GM21360 (cell line): ENCODE results near the gene CFAP77.
"Not testable (repeated sequence)": the region's sequence is repeated elsewhere in the genome, so short reads cannot be mapped to it uniquely, and the experiment has no call there.

Experiments
- ATAC-seq: cut with Tn5 transposase; IDR thresholded peaks from one replicate; pipeline ENCODE4 v1.9.1; 2021; ENCODE audit warnings: mild to moderate bottlenecking, moderate library complexity; ENCODE audit not compliant: unreplicated experiment

CFAP77 gene

DNA sequence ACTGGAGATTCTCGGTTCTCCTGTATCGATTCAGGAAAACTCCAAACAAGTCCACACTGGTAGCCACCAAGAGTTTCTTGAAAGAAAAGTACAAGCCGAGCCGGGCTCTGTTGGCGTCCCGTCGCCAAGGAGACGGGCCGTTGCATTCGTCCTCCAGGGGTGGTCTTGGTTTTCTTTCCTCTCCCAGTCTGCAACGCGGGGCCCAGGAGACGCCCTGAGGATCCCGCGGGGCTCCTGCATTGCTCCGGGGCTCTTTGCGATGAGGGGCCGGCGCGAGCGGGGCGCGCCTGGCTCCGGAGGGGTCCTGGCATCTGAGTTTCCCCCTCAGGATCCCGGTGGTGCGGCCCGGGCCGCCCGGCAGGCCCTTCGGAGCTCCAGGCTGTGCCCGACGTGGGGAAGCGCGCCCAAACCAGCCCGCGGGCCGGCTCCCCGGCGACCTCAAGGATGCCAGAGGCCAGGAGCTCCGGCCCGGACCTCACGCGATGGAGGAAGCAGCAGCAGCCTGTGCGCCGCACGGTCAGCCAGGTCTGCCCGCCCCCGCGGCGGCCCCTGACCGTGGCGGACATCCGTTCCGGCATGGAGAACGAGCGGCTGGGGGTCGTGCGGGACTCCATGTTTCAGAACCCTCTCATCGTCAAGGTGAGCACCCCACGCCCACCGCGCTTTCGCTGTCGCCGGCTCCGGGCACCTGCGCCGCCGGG is at the start of gene CFAP77:
Gene CFAP77, plus strand, starts transcription at position 384 of the 701 bp plus-strand sequence. Its CDS starts 61 bp downstream, at position 445.
- ATAC-seq: no peak

DNA sequence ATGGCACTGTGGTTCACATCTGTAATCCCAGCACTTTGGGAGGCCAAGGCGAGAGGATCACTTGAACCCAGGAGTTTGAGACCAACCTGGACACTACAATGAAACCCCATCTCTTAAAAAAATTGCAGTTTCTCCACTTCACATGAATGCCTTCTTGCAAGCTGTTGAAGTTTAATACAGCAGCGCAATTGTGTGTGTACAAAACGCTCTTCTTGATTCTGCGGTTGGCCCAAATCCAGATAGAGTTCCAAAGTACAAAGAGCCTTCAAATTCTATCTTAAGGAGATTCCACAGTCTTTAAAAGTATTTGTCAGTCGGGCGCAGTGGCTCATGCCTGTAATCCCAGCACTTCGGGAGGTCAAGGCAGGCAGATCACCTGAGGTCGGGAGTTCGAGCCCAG is 45.9 kb upstream of the CFAP77 start:
- no peak for ATAC-seq

DNA sequence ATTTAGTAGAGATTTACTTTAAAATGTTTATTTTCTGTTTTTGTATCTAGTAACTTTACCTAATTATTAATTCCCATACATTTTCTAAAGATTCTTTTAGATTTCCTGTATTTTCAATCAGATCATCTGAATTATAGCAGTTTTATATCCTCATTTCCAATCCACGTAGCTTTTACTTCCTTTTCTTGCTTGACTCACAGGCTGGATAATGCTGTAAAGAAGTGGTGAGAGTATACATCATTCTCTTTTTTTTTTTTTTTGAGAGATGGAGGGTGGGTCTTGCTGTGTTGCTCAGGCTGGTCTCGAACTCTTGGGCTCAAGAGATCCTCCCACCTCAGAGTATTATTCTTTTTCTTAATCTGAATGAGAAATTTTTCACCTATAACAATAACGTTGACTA is 44.0 kb upstream of the CFAP77 start:
- ATAC-seq: no peak

GRCh38 chr9:132366481-132366880 is 43.5 kb upstream of the CFAP77 start:
- ATAC-seq: no peak

GRCh38 chr9:132367613-132368313 is 42.2 kb upstream of the CFAP77 start:
- no peak for ATAC-seq

DNA sequence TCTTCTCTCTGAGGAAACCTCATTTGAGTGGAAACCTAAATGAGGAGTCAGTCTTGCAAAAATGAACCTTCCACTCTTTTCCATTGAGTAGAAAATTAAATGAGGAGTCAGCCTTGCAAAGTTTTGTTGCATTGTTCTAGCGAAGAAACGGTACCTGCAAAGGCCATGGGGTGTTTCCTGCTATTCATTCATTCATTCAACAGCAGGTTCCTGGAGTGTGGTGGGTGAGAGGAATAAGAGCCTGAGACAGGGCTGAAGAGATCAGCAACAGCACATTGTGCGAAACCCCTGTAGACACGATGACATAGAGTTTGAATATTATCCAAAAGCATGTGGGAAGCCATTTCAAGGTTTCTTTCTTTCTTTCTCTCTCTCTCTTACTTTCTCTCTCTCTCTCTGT is 40.6 kb upstream of the CFAP77 start:
- no peak for ATAC-seq

GRCh38 chr9:132370592-132370991 is 39.4 kb upstream of the CFAP77 start:
- no peak for ATAC-seq

- no peak for ATAC-seq
These were observed 37.6 kb upstream of the CFAP77 start for GRCh38 chr9:132372177-132373095.

GRCh38 chr9:132377769-132378168 is 32.2 kb upstream of the CFAP77 start:
- ATAC-seq: not testable (repeated sequence)

DNA sequence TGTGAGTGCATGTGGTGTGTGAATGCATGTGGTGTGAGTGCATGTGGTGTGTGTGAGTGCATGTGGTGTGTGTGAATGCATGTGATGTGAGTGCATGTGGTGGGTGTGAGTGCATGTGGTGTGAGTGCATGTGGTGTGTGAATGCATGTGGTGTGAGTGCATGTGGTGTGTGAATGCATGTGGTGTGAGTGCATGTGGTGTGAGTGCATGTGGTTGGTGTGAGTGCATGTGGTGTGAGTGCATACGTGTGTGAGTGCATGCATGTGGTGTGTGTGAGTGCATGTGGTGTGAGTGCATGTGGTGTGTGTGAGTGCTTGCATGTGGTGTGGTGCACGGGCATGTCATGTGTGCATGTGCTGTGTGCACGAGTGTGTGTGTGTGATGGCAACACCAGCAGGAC is 31.6 kb upstream of the CFAP77 start:
- ATAC-seq: not testable (repeated sequence)

GRCh38 chr9:132381966-132382541 is 28.0 kb upstream of the CFAP77 start:
- peak; percentile 68 for ATAC-seq

DNA sequence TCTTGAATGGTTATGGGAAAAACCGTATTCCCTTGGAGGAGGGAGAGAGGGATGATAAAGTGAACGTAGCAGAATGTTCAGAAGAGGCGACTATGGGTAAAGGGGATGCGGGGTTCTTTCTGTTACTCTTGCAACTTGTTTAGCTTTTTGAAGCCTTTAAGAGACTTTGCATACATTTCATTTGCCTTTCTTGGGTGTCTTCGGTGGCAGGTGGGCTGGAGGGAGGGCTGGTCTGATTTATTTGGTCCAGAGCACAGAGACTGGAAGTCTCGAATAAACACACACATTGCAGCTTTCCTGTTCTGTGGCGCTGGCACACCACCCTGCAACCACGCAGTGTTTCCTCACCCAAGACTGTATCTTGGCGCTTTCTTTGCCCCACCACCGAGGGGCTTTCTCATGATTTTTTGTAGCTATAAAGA is 26.5 kb upstream of the CFAP77 start:
- no peak for ATAC-seq

DNA sequence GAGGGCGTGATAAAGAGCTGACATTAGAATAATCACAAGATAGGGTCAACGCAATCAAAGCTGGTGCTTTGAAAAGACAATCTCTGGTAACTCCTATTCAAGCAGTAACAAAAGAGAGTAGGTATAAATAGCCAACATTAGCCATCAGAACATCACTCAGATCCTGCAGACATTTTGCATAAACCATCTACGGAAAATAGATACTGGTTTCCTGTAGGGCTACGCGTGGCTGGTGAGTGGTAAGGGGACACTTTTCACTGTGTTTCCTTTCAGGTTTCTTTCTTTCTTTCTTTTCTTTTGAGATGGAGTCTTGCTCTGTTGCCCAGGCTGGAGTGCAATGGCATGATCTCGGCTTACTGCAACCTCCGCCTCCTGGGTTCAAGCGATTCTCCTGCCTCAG is 25.6 kb upstream of the CFAP77 start:
- no peak for ATAC-seq

GRCh38 chr9:132387133-132387532 is 22.9 kb upstream of the CFAP77 start:
- no peak for ATAC-seq

DNA sequence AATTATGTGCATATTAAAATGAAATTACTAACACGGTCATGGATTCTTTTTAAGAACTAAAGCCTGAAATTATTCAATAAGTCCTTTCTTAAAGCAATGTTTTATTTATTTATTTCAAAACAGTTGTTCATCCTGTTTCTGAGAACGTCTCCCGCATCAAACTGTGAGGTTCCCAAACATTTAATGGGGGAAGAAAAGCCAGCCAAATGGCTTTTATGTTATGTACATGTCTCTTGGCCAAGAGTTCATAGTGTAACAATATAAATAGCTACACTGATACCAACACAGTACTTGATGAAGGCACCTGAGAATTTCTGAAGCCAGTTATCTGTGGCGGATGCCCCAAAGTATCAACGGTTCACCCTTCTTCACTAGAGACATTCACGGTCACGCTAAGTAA is 19.0 kb upstream of the CFAP77 start:
- ATAC-seq: no peak

GRCh38 chr9:132391449-132391848 is 18.6 kb upstream of the CFAP77 start:
- ATAC-seq: no peak

DNA sequence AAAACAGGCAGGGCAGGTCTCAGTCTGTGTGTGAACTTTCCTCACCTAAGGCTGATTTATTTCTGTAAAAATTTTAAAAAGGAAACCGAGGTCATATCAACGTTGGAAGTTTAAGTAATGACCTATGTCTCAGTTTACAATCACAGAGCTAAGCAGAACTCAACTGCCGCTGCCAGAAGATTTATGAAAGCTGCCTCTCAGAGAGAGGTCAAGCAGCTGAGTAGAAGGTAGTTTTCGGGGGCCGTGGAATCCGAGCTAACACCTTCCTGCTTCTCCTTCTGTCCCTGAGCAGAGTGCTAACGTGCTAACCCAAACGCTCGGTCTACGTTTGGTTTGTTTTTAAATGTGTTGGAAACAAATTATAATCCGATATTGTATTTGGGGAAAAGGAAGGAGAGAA is 14.5 kb upstream of the CFAP77 start:
- no peak for ATAC-seq

DNA sequence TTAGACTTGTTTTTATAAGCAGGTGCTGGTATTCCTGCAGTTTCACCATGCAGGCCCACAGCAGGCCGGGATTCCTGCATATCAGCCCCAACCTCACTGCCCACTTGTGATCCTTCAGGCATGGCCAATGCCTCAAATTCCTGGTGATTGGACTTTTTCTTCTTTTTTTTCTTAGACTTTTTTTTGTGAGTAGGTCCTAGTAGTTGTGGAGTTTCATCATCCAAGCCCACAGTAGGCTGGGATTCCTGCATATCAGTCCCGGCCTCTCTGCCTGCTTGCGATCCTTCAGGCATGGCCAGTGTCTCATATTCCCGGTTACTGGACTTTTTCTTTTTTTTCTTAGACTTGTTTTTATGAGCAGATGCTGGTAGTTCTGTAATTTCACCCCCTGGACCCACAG is 8.2 kb upstream of the CFAP77 start:
- no peak for ATAC-seq

DNA sequence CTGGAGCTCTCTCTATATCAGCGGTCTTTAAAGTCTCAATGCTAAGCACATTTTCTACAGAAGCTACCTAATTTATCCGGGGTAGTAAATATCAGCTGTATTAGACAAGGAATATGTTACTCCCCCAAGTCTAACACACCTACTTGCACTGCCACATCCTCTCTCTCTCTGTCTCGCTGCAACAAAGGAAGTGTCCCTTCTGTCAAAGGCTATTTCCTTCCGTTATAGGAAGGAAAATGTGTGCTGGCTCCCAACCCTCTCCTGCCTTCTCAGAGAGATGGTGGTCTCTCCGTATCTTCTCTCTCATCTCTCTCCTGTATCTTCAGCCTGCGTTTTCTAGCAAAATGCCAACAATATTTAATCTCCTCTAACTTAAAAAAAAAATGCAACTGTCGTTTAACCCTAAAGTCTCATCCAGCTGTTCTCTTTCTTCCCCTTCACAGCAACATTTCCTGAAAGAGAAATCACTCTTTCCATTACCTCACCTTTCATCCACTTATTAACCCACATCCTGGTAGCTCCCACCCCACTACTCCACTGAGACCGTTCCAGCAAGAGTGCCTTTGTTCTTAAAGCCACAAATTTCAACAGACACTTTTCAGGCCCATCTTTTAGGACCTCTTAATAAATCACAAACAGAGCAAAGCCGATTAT is 5.7 kb upstream of the CFAP77 start:
- ATAC-seq: no peak

GRCh38 chr9:132406554-132407122 is 3.4 kb upstream of the CFAP77 start, which contains the start of gene TTF1:
TSS of gene TTF1 (minus strand) at chr9:132406840. CDS start at chr9:132402821, 4,019 bp downstream.
- peak; percentile 76 for ATAC-seq
